ENCODE measurements around the gene CSGALNACT2. TPM values are rescaled to one million over a fixed set of nuclear protein-coding genes. Genes with fewer than 3 reads are reported as not detected.

CSGALNACT2 gene
- total RNA-seq, 1 experiment from 2014 or later: 8.9 TPM

DNA sequence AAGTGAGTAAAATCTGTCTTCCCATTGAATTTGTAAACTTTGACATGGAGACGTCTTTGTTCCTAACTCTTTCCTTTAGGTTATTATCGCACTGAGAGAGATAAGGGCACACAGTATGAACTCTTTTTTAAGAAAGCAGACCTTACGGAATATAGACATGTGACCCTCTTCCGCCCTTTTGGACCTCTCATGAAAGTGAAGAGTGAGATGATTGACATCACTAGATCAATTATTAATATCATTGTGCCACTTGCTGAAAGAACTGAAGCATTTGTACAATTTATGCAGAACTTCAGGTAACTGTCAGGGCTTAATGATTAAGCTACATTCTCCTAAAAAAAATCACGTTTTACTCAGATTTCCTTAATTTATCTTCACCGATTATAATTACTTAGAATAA is 20.4 kb downstream of the CSGALNACT2 start:
- no peak overlapping the region for H4K91ac ChIP-seq (ENCODE audit: insufficient read length, low read depth, low read length)
- no peak overlapping the region for H2BK15ac ChIP-seq (ENCODE audit: low read depth, low read length)
- no peak overlapping the region for H3K9ac ChIP-seq (ENCODE audit: extremely low read depth, insufficient read length, low read length)
- H2BK120ac ChIP-seq (ENCODE audit: low read depth, low read length, poor library complexity, severe bottlenecking): no peak overlapping the region
- H3K4me1 ChIP-seq (ENCODE audit: insufficient read depth, low read length): no peaks in the 10 kb centered on the region
- H2BK5ac ChIP-seq (ENCODE audit: insufficient read length, low read length): no peak overlapping the region
- H3K79me2 ChIP-seq (ENCODE audit: insufficient read depth, low read length): no peaks in the 10 kb centered on the region; the same call in 1 of the 2 replicates
- H2BK20ac ChIP-seq (ENCODE audit: low read depth, low read length, poor library complexity, severe bottlenecking): no peak overlapping the region
- Mint-ChIP-seq H3K27ac (no peak overlapping the region), H3K4me3 (no peak overlapping the region), H3K27me3 (ENCODE audit: low read depth) (no peaks in the 10 kb centered on the region), H3K9me3 (no peaks in the 10 kb centered on the region), H3K4me1 (peaks cover 3 to 6% of the 10 kb centered on the region in 2 experiments; a peak in 3 of 4 replicates), H3K36me3 (ENCODE audit: insufficient read depth in 1 of 3, low read depth in 3 of 3) (no peaks in the 10 kb centered on the region; a peak in 2 of 7 replicates)
- H3K23ac ChIP-seq (ENCODE audit: insufficient read length, low read depth, low read length): no peak overlapping the region
- H3K23me2 ChIP-seq (ENCODE audit: insufficient read length, low read depth, low read length, poor library complexity, severe bottlenecking): no peaks in the 10 kb centered on the region
- H3K4ac ChIP-seq (ENCODE audit: low read depth, low read length): no peak overlapping the region
- H3T11ph ChIP-seq (ENCODE audit: low read length): no peak overlapping the region
- no peaks in the 10 kb centered on the region for H4K20me1 ChIP-seq (ENCODE audit: control insufficient read depth, insufficient read depth, insufficient read length)
- no peak overlapping the region for H3K27ac ChIP-seq (ENCODE audit: insufficient read length, low read depth, low read length)
- H3K27me3 ChIP-seq (ENCODE audit: insufficient read depth, low read length): no peaks in the 10 kb centered on the region
- no peak overlapping the region for H4K5ac ChIP-seq (ENCODE audit: insufficient read length, low read depth, low read length)
- H2AK5ac ChIP-seq (ENCODE audit: insufficient read length, low read length): no peak overlapping the region
- TF ChIP-seq, protein P1, sequence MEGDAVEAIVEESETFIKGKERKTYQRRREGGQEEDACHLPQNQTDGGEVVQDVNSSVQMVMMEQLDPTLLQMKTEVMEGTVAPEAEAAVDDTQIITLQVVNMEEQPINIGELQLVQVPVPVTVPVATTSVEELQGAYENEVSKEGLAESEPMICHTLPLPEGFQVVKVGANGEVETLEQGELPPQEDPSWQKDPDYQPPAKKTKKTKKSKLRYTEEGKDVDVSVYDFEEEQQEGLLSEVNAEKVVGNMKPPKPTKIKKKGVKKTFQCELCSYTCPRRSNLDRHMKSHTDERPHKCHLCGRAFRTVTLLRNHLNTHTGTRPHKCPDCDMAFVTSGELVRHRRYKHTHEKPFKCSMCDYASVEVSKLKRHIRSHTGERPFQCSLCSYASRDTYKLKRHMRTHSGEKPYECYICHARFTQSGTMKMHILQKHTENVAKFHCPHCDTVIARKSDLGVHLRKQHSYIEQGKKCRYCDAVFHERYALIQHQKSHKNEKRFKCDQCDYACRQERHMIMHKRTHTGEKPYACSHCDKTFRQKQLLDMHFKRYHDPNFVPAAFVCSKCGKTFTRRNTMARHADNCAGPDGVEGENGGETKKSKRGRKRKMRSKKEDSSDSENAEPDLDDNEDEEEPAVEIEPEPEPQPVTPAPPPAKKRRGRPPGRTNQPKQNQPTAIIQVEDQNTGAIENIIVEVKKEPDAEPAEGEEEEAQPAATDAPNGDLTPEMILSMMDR (conservative IDR thresholded peaks at IDR 0.05): no peak
- H3K79me1 ChIP-seq (ENCODE audit: insufficient read depth, low read depth, low read length, poor library complexity, severe bottlenecking): no peaks in the 10 kb centered on the region
- no peak for DNase-seq
- WGBS (ENCODE audit: extremely low coverage, insufficient read length, low lambda C conversion rate): 100% methylated on average over 2 of the region's 6 CpGs
- no peak overlapping the region for H4K8ac ChIP-seq (replicated peaks; ENCODE audit: insufficient read length, low read depth, low read length)
- no peak overlapping the region for H3K56ac ChIP-seq (ENCODE audit: insufficient read length, low read depth, low read length)
- no peak overlapping the region for H2BK12ac ChIP-seq (ENCODE audit: insufficient read length, low read depth, low read length)
- H3K9me3 ChIP-seq (ENCODE audit: control insufficient read depth, low read depth, low read length): no peaks in the 10 kb centered on the region
- no peak overlapping the region for H3K18ac ChIP-seq (ENCODE audit: insufficient read length, low read depth, low read length)
- H3K14ac ChIP-seq (ENCODE audit: insufficient read depth, low read length): no peak overlapping the region
- no peak overlapping the region for H3K4me2 ChIP-seq (ENCODE audit: insufficient read depth, insufficient read length, low read length)
- no peak overlapping the region for H2AFZ ChIP-seq (ENCODE audit: low read length)
